Measurements from ENCODE around the gene CXCL16. TPM values are rescaled to one million over a fixed set of nuclear protein-coding genes. Genes with fewer than 3 reads are reported as not detected.

Gene CXCL16
- total RNA-seq, 1 experiment from 2014 or later: 44.8 TPM

DNA sequence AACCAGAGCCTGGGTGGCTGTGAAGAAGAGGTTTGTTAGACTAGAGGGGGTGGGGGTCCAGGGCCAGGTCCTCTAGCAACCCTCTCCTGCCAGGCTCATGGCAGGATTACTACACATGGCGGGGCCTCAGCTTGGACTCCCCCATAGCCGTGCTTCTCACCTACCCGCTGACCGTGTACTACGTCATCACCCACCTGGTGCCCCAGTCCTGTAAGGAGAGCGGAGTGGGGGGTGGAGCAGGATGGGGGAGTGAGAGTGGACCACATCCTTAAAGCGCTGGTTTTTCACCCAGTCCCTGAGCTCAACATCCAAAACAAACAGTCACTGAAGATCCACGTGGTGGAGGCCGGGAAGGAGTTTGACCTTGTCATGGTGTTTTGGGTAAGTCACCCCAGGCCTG lies 4.2 kb upstream of the CXCL16 start:
- no TSS peak for BruUV-seq (replicated peaks)
- Histone ChIP-seq H3K4me2 (ENCODE audit: low read length) (no peak overlapping the region), H3K4me1 (ENCODE audit: control insufficient read depth in 1 of 2, insufficient read depth in 2 of 2, low read length in 2 of 2) (peaks cover 2 to 11% of the 10 kb centered on the region in 2 experiments; a peak in 3 of 4 replicates), H3K27ac (ENCODE audit: low read depth, low read length) (no peak overlapping the region), H3K4me3 (replicated peaks in 1 of 2; ENCODE audit: low read depth in 1 of 2, low read length in 2 of 2) (no peak overlapping the region), H4K20me1 (ENCODE audit: insufficient read depth) (no peaks in the 10 kb centered on the region), H3K9me2 (ENCODE audit: insufficient read depth) (no peaks in the 10 kb centered on the region), H3K36me3 (ENCODE audit: control insufficient read depth in 1 of 2, insufficient read depth in 2 of 2, low read length in 2 of 2) (no peaks in the 10 kb centered on the region), H3K27me3 (ENCODE audit: insufficient read depth, low read length) (no peaks in the 10 kb centered on the region), H3K9me3 (ENCODE audit: control insufficient read depth in 1 of 2, insufficient read depth in 1 of 2, low read depth in 1 of 2, low read length in 2 of 2) (no peaks in the 10 kb centered on the region), H2AFZ (ENCODE audit: low read depth, low read length, poor library complexity, severe bottlenecking) (no peak overlapping the region), H3K79me2 (ENCODE audit: insufficient read depth, low read length) (no peaks in the 10 kb centered on the region; the same call in 1 of the 2 replicates), H3K9ac (ENCODE audit: low read length) (no peak overlapping the region)
- CTCF ChIA-PET: no interaction called here
- POLR2A ChIA-PET: no interaction called here
- TF ChIP-seq, protein P1, sequence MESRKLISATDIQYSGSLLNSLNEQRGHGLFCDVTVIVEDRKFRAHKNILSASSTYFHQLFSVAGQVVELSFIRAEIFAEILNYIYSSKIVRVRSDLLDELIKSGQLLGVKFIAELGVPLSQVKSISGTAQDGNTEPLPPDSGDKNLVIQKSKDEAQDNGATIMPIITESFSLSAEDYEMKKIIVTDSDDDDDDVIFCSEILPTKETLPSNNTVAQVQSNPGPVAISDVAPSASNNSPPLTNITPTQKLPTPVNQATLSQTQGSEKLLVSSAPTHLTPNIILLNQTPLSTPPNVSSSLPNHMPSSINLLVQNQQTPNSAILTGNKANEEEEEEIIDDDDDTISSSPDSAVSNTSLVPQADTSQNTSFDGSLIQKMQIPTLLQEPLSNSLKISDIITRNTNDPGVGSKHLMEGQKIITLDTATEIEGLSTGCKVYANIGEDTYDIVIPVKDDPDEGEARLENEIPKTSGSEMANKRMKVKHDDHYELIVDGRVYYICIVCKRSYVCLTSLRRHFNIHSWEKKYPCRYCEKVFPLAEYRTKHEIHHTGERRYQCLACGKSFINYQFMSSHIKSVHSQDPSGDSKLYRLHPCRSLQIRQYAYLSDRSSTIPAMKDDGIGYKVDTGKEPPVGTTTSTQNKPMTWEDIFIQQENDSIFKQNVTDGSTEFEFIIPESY (IDR thresholded peaks at IDR 0.05; ENCODE audit: extremely low read depth, insufficient replicate concordance, low read length): no peak
- TF ChIP-seq, protein P2, sequence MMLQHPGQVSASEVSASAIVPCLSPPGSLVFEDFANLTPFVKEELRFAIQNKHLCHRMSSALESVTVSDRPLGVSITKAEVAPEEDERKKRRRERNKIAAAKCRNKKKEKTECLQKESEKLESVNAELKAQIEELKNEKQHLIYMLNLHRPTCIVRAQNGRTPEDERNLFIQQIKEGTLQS (IDR thresholded peaks at IDR 0.05): no peak
- TF ChIP-seq SRF (IDR thresholded peaks at IDR 0.05; ENCODE audit: low read depth) (no peak), SP1 (IDR thresholded peaks at IDR 0.05; ENCODE audit: low read depth) (no peak), SIN3A (IDR thresholded peaks at IDR 0.05; ENCODE audit: low read depth) (no peak), FOSL1 (IDR thresholded peaks at IDR 0.05; ENCODE audit: low read depth) (no peak), POLR2AphosphoS5 (IDR thresholded peaks at IDR 0.05; ENCODE audit: low read depth, low read length) (no peak)
- TF ChIP-seq, protein P3, sequence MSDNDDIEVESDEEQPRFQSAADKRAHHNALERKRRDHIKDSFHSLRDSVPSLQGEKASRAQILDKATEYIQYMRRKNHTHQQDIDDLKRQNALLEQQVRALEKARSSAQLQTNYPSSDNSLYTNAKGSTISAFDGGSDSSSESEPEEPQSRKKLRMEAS (IDR thresholded peaks at IDR 0.05): no peak
- intact Hi-C loops (cut with micrococcal nuclease): no loop called here
- ATAC-seq (no peak), DNase-seq (ENCODE audit: low read depth, low spot score) (no peak)
- RAD21 ChIA-PET (ENCODE audit: low non-redundant PET in 1 of 2, low total read pairs in 2 of 2, uncharacterized antibody in 2 of 2, unreplicated experiment in 2 of 2): interaction anchor here in 1 of 2 experiments (0.6 kb wide), 1 partner anchor 68 kb away, joined by 3 read pairs; no protein-coding TSS in a partner anchor

DNA sequence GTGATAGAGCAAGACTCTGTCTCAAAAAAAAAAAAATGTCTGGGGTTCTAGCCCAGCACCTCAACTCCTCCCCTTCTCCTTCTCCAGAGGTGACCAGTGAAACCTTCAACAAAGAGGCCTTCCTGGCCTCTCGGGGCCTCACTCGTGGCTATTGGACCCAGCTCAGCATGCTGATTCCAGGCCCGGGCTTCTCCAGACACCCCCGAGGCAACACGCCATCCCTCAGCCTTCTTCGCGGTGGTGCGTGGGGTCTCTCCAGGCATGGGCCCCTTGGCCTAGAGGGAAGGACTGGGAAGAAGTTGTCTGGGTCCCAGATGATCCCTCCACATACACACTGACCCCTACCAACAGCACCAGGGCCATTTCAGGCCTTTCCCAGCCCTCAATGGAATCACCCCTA lies 3.5 kb upstream of the CXCL16 start:
- ATAC-seq: no peak
- peaks cover 9 to 17% of the 10 kb centered on the region in 2 experiments for H3K4me1 ChIP-seq (ENCODE audit: control insufficient read depth in 1 of 2, insufficient read depth in 2 of 2, low read length in 2 of 2)
- CTCF ChIA-PET: no interaction called here
- RAD21 ChIA-PET (ENCODE audit: low non-redundant PET in 1 of 2, low total read pairs in 2 of 2, uncharacterized antibody in 2 of 2, unreplicated experiment in 2 of 2): no interaction called here
- H4K20me1 ChIP-seq (ENCODE audit: insufficient read depth): no peaks in the 10 kb centered on the region
- H3K9ac ChIP-seq (ENCODE audit: low read length): no peak overlapping the region
- intact Hi-C loops (cut with micrococcal nuclease): no loop called here
- H2AFZ ChIP-seq (ENCODE audit: low read depth, low read length, poor library complexity, severe bottlenecking): no peak overlapping the region
- H3K9me3 ChIP-seq (ENCODE audit: control insufficient read depth in 1 of 2, insufficient read depth in 1 of 2, low read depth in 1 of 2, low read length in 2 of 2): no peaks in the 10 kb centered on the region
- no peak overlapping the region for H3K27ac ChIP-seq (ENCODE audit: low read depth, low read length)
- no peaks in the 10 kb centered on the region for H3K36me3 ChIP-seq (ENCODE audit: control insufficient read depth in 1 of 2, insufficient read depth in 2 of 2, low read length in 2 of 2)
- TF ChIP-seq JUND (IDR thresholded peaks at IDR 0.05): no peak
- no peak for TF ChIP-seq RAD21 (IDR thresholded peaks at IDR 0.05; ENCODE audit: low read depth)
- TF ChIP-seq, protein P3 (IDR thresholded peaks at IDR 0.05): no peak
- TF ChIP-seq FOSL1 (IDR thresholded peaks at IDR 0.05; ENCODE audit: low read depth): no peak
- TF ChIP-seq TCF7L2 (IDR thresholded peaks at IDR 0.05; ENCODE audit: borderline replicate concordance, extremely low read depth, insufficient read depth, insufficient read length): no peak
- TF ChIP-seq YY1 (IDR thresholded peaks at IDR 0.05; ENCODE audit: extremely low read depth, insufficient replicate concordance, low read depth, low read length): no peak
- TF ChIP-seq ZFX (IDR thresholded peaks at IDR 0.05): no peak
- no peak for TF ChIP-seq CBX3 (IDR thresholded peaks at IDR 0.05; ENCODE audit: low read depth)
- TF ChIP-seq, protein P4, sequence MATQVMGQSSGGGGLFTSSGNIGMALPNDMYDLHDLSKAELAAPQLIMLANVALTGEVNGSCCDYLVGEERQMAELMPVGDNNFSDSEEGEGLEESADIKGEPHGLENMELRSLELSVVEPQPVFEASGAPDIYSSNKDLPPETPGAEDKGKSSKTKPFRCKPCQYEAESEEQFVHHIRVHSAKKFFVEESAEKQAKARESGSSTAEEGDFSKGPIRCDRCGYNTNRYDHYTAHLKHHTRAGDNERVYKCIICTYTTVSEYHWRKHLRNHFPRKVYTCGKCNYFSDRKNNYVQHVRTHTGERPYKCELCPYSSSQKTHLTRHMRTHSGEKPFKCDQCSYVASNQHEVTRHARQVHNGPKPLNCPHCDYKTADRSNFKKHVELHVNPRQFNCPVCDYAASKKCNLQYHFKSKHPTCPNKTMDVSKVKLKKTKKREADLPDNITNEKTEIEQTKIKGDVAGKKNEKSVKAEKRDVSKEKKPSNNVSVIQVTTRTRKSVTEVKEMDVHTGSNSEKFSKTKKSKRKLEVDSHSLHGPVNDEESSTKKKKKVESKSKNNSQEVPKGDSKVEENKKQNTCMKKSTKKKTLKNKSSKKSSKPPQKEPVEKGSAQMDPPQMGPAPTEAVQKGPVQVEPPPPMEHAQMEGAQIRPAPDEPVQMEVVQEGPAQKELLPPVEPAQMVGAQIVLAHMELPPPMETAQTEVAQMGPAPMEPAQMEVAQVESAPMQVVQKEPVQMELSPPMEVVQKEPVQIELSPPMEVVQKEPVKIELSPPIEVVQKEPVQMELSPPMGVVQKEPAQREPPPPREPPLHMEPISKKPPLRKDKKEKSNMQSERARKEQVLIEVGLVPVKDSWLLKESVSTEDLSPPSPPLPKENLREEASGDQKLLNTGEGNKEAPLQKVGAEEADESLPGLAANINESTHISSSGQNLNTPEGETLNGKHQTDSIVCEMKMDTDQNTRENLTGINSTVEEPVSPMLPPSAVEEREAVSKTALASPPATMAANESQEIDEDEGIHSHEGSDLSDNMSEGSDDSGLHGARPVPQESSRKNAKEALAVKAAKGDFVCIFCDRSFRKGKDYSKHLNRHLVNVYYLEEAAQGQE (IDR thresholded peaks at IDR 0.05; ENCODE audit: low read depth): no peak
- no peak for TF ChIP-seq POLR2A (IDR thresholded peaks at IDR 0.05; ENCODE audit: borderline replicate concordance, extremely low read depth, insufficient read depth, insufficient read length)
- TF ChIP-seq POLR2AphosphoS5 (IDR thresholded peaks at IDR 0.05; ENCODE audit: low read depth, low read length): no peak
- H3K27me3 ChIP-seq (ENCODE audit: insufficient read depth, low read length): no peaks in the 10 kb centered on the region
- H3K79me2 ChIP-seq (ENCODE audit: insufficient read depth, low read length): no peaks in the 10 kb centered on the region; the same call in 1 of the 2 replicates
- no TSS peak for BruUV-seq (replicated peaks)
- no peak for DNase-seq (ENCODE audit: low read depth, low spot score)
- H3K4me3 ChIP-seq (replicated peaks in 1 of 2; ENCODE audit: low read depth in 1 of 2, low read length in 2 of 2): no peak overlapping the region
- no peaks in the 10 kb centered on the region for H3K9me2 ChIP-seq (ENCODE audit: insufficient read depth)
- no peak overlapping the region for H3K4me2 ChIP-seq (ENCODE audit: low read length)
- POLR2A ChIA-PET: no interaction called here
